ENCODE results near the gene C2CD4C.
"Not testable (repeated sequence)": the region's sequence is repeated elsewhere in the genome, so short reads cannot be mapped to it uniquely, and the experiment has no call there.

The C2CD4C gene

GRCh38 chr19:438416-438958 is 29.5 kb upstream of the C2CD4C start:
- FAIRE-seq (no peak), DNase-seq (ENCODE audit: low spot score) (no peak)

GRCh38 chr19:437041-437440 is 28.1 kb upstream of the C2CD4C start:
- FAIRE-seq, result no peak
- DNase-seq (ENCODE audit: low spot score), result no peak

- DNase-seq (ENCODE audit: low spot score), result no peak
- no peak for FAIRE-seq
Observed at GRCh38 chr19:436413-436950, 27.5 kb upstream of the C2CD4C start.

- FAIRE-seq (no peak), DNase-seq (ENCODE audit: low spot score) (no peak)
Observed at GRCh38 chr19:435707-436412, 26.9 kb upstream of the C2CD4C start.

- FAIRE-seq (no peak), DNase-seq (ENCODE audit: low spot score) (no peak)
Observed at GRCh38 chr19:435056-435706, 26.2 kb upstream of the C2CD4C start.

- FAIRE-seq (peak; percentile 27), DNase-seq (ENCODE audit: low spot score) (no peak)
Observed at GRCh38 chr19:434152-434960, 25.4 kb upstream of the C2CD4C start.

GRCh38 chr19:430701-431100 is 21.8 kb upstream of the C2CD4C start:
- no peak for FAIRE-seq

GRCh38 chr19:428149-428548 is 19.2 kb upstream of the C2CD4C start:
- no peak for FAIRE-seq
- no peak for DNase-seq (ENCODE audit: low spot score)

More at GRCh38 chr19:430701-431100, 21.8 kb upstream of the C2CD4C start:
- DNase-seq (ENCODE audit: low spot score), result no peak

GRCh38 chr19:427675-428074 is 18.7 kb upstream of the C2CD4C start:
- FAIRE-seq; DNase-seq (ENCODE audit: low spot score): not testable (repeated sequence)

GRCh38 chr19:426725-427445 is 17.9 kb upstream of the C2CD4C start:
- no peak for DNase-seq (ENCODE audit: low spot score)
- FAIRE-seq, result no peak

- no peak for DNase-seq (ENCODE audit: low spot score)
- FAIRE-seq, result no peak
Observed at GRCh38 chr19:425056-425455, 16.1 kb upstream of the C2CD4C start.

GRCh38 chr19:424546-424945 is 15.6 kb upstream of the C2CD4C start:
- no peak for DNase-seq (ENCODE audit: low spot score)

GRCh38 chr19:423691-424466 is 14.9 kb upstream of the C2CD4C start:
- FAIRE-seq, result no peak
- DNase-seq (ENCODE audit: low spot score), result no peak

More at GRCh38 chr19:424546-424945, 15.6 kb upstream of the C2CD4C start:
- FAIRE-seq, result no peak

GRCh38 chr19:422917-423226 is 13.9 kb upstream of the C2CD4C start:
- not testable (repeated sequence) for FAIRE-seq; DNase-seq (ENCODE audit: low spot score)

- FAIRE-seq (no peak), DNase-seq (ENCODE audit: low spot score) (no peak)
Observed at GRCh38 chr19:422213-422916, 13.4 kb upstream of the C2CD4C start.

- no peak for FAIRE-seq
Observed at GRCh38 chr19:419721-420515, 11.0 kb upstream of the C2CD4C start.

GRCh38 chr19:418761-419671 is 10.1 kb upstream of the C2CD4C start:
- no peak for FAIRE-seq
- no peak for DNase-seq (ENCODE audit: low spot score)

More at GRCh38 chr19:419721-420515, 11.0 kb upstream of the C2CD4C start:
- no peak for DNase-seq (ENCODE audit: low spot score)

- no peak for DNase-seq (ENCODE audit: low spot score)
- no peak for FAIRE-seq
Observed at GRCh38 chr19:416416-416815, 7.5 kb upstream of the C2CD4C start.
